Right atrium auricular region (tissue), 2 donors: ENCODE results near the gene ZFAND2B. TPM values are rescaled to one million over a fixed set of nuclear protein-coding genes. Genes with fewer than 3 reads are reported as not detected.
"Not testable (repeated sequence)": the region's sequence is repeated elsewhere in the genome, so short reads cannot be mapped to it uniquely, and the experiment has no call there.

Source experiments
- DNase-seq: peaks from one replicate; pipeline ENCODE4 v3.0.0-alpha.2; 2019; ENCODE audit warnings: low spot score
- H3K27ac ChIP-seq, 2 donors: fragments of 200-600 bp; sonication (generic); 1 replicate in 1 of 2; 2 replicates in 1 of 2; pipeline ENCODE4 v1.5.1; 2016 to 2019
- H3K27me3 ChIP-seq, 2 donors: fragments of 200-600 bp; sonication (generic); one replicate each; pipeline versions ENCODE4 v1.5.1 to v1.6.0; 2017 to 2019
- H3K36me3 ChIP-seq: fragments of 200-600 bp; sonication (generic); one replicate; pipeline ENCODE4 v1.5.1; 2016
- H3K4me1 ChIP-seq, 2 donors: fragments of 200-600 bp; sonication (generic); one replicate each; pipeline versions ENCODE4 v1.5.1 to v1.6.0; 2017 to 2019
- H3K4me3 ChIP-seq, 2 donors: fragments of 200-600 bp; sonication (generic); 1 replicate in 1 of 2; 2 replicates in 1 of 2; pipeline ENCODE4 v1.5.1; 2017 to 2019; ENCODE audit warnings: mild to moderate bottlenecking in 1 of 2, moderate library complexity in 1 of 2
- H3K9me3 ChIP-seq, 2 donors: fragments of 200-600 bp; sonication (generic); one replicate each; pipeline ENCODE4 v1.5.1; 2019
- CTCF ChIP-seq, 2 donors: fragments of 200-600 bp; sonication (generic); IDR thresholded peaks; one replicate each; pipeline ENCODE4 v1.5.1; 2019; ENCODE audit warnings: antibody characterized with exemption in 2 of 2
- total RNA-seq, 2 donors: library from RNA; depleted of rRNA; stranded (reverse); fragments of >200 nt; gene quantifications; one replicate each; pipeline ENCODE4 v1.1.0, GENCODE V29; 2016

Gene ZFAND2B
- total RNA-seq, 2 donors from 2014 or later: 15.5 to 31.5 TPM

- Histone ChIP-seq H3K4me1 (peaks cover 0 to 44% of the 10 kb centered on the region in 2 donors), H3K9me3 (no peaks in the 10 kb centered on the region), H3K4me3 (peak within 1 kb of the TSS; percentile 62 to 68), H3K27ac (peak within 1 kb of the TSS; percentile 74 to 89), H3K36me3 (peaks cover 5% of the 10 kb centered on the region), H3K27me3 (no peaks in the 10 kb centered on the region)
- DNase-seq: peak; percentile 88
- peak in 1 of 2 donors; percentile 32 for TF ChIP-seq CTCF (IDR thresholded peaks at IDR 0.05)
These were observed 47.4 kb downstream of the ZFAND2B start, which contains the start of gene TUBA4A for GRCh38 chr2:219253753-219254589. TUBA4A (minus strand) TSS chr2:219253918; CDS start chr2:219253858, 60 bp downstream.

GRCh38 chr2:219254590-219255201 is 48.1 kb downstream of the ZFAND2B start:
- H3K4me1 ChIP-seq: peaks cover 0 to 37% of the 10 kb centered on the region in 2 donors
- peak overlapping the region; percentile 74 to 89 for H3K27ac ChIP-seq
- H3K36me3 ChIP-seq: peaks cover 5% of the 10 kb centered on the region
- no peaks in the 10 kb centered on the region for H3K27me3 ChIP-seq
- DNase-seq: peak; percentile 64
- TF ChIP-seq CTCF (IDR thresholded peaks at IDR 0.05): no peak
- H3K4me3 ChIP-seq: peak overlapping the region; percentile 62 to 68
- no peaks in the 10 kb centered on the region for H3K9me3 ChIP-seq

GRCh38 chr2:219258942-219259341 is 52.4 kb downstream of the ZFAND2B start:
- not testable (repeated sequence) for H3K4me3 ChIP-seq, H3K27ac ChIP-seq, DNase-seq, H3K27me3 ChIP-seq, H3K9me3 ChIP-seq, H3K4me1 ChIP-seq, H3K36me3 ChIP-seq

Other genes with a start within 250 kb of the ZFAND2B start
- not detected for gene CDK5R2, start 247.1 kb upstream of the ZFAND2B start, total RNA-seq
- not detected for gene FEV, start 221.6 kb upstream of the ZFAND2B start, total RNA-seq
- not detected for gene CRYBA2, start 213.4 kb upstream of the ZFAND2B start, total RNA-seq
- gene CFAP65, start 165.3 kb upstream of the ZFAND2B start, total RNA-seq: not detected
- gene IHH, start 145.9 kb upstream of the ZFAND2B start, total RNA-seq: not detected
- gene NHEJ1, start 46.0 kb upstream of the ZFAND2B start, total RNA-seq: 1 to 10 TPM; 8.3 to 8.4 TPM
- gene SLC23A3, start 36.8 kb upstream of the ZFAND2B start, total RNA-seq: under 1 TPM; 0.33 to 0.55 TPM
- 10 to 100 TPM; 32.4 to 42.3 TPM for gene CNPPD1, start 29.9 kb upstream of the ZFAND2B start, total RNA-seq
- 10 to 100 TPM; 26.6 to 41.7 TPM for gene RETREG2, start 28.5 kb upstream of the ZFAND2B start, total RNA-seq
- gene ABCB6, start 12.2 kb downstream of the ZFAND2B start, total RNA-seq: 10 to 100 TPM in 1 of 2 donors, 1 to 10 TPM in 1; 9.3 to 12.1 TPM
- 10 to 100 TPM; 78.8 to 80.3 TPM for gene ATG9A, start 22.9 kb downstream of the ZFAND2B start, total RNA-seq
- 10 to 100 TPM; 14.5 to 14.9 TPM for gene ANKZF1, start 23.0 kb downstream of the ZFAND2B start, total RNA-seq
- 1 to 10 TPM; 1.8 to 3.4 TPM for gene GLB1L, start 38.7 kb downstream of the ZFAND2B start, total RNA-seq
- 1 to 10 TPM; 7.0 to 9.0 TPM for gene STK16, start 38.7 kb downstream of the ZFAND2B start, total RNA-seq
- not detected for gene TUBA4B, start 46.5 kb downstream of the ZFAND2B start, total RNA-seq
- gene TUBA4A, start 47.1 kb downstream of the ZFAND2B start, total RNA-seq: 100 to 1,000 TPM in 1 of 2 donors, 10 to 100 TPM in 1; 51.7 to 159 TPM
- 10 to 100 TPM; 33.3 to 38.7 TPM for gene DNAJB2, start 72.6 kb downstream of the ZFAND2B start, total RNA-seq
- under 1 TPM in 1 of 2 donors, not detected in 1; 0.74 TPM for gene PTPRN, start 102.6 kb downstream of the ZFAND2B start, total RNA-seq
- gene RESP18, start 126.0 kb downstream of the ZFAND2B start, total RNA-seq: not detected
- 10 to 100 TPM; 48.1 to 51.2 TPM for gene DNPEP, start 181.1 kb downstream of the ZFAND2B start, total RNA-seq
- gene DES, start 211.6 kb downstream of the ZFAND2B start, total RNA-seq: over 10,000 TPM; 12,280 to 13,654 TPM
- 10 to 100 TPM; 82.2 to 90.8 TPM for gene SPEG, start 228.1 kb downstream of the ZFAND2B start, total RNA-seq